DND-41 (cell line): ENCODE data around the gene CDC16.

Source experiments
- ATAC-seq: fragments of 200-7000 bp; cut with Tn5 transposase; 3 replicates; pipeline ENCODE4 v1.9.1; 2021; ENCODE audit warnings: low read depth; ENCODE audit not compliant: insufficient read depth
- DNase-seq: peaks from one replicate; pipeline ENCODE4 v3.0.0-alpha.2; 2020
- H2AFZ ChIP-seq: 2 replicates; pipeline ENCODE4 v1.6.0; 2012; ENCODE audit warnings: low read depth, low read length
- H3K27ac ChIP-seq: 2 replicates; pipeline ENCODE4 v1.5.1; 2012; ENCODE audit warnings: low read length, inconsistent platforms
- H3K27me3 ChIP-seq: fragments of 200-600 bp; sonication (generic); 2 replicates; pipeline ENCODE4 v1.6.0; 2012; ENCODE audit warnings: low read length, mild to moderate bottlenecking, inconsistent platforms; ENCODE audit not compliant: insufficient read depth, poor library complexity
- H3K36me3 ChIP-seq: 2 replicates; pipeline ENCODE4 v1.5.1; 2012; ENCODE audit warnings: low read length, inconsistent platforms; ENCODE audit not compliant: insufficient read depth
- H3K4me1 ChIP-seq: 2 replicates; pipeline ENCODE4 v1.5.1; 2012; ENCODE audit warnings: mild to moderate bottlenecking, low read length; ENCODE audit not compliant: insufficient read depth
- H3K4me2 ChIP-seq: 2 replicates; pipeline ENCODE4 v1.6.0; 2012; ENCODE audit warnings: mild to moderate bottlenecking, moderate library complexity, low read length, inconsistent platforms; ENCODE audit not compliant: insufficient read depth
- H3K4me3 ChIP-seq, 2 experiments: fragments of 200-600 bp in 1 of 2; shearing (Covaris generic) in 1 of 2; 2 replicates each; pipeline ENCODE4 v1.5.1; 2012 to 2016; ENCODE audit warnings: inconsistent platforms in 2 of 2, low read length in 2 of 2, mild to moderate bottlenecking in 2 of 2, low read depth in 1 of 2, moderate library complexity in 1 of 2
- H3K79me2 ChIP-seq: 2 replicates; pipeline ENCODE4 v1.6.0; 2012; ENCODE audit warnings: low read length, inconsistent platforms; ENCODE audit not compliant: insufficient read depth
- H3K9ac ChIP-seq: 2 replicates; pipeline ENCODE4 v1.6.0; 2012; ENCODE audit warnings: low read depth, mild to moderate bottlenecking, inconsistent platforms, low read length, moderate library complexity
- H3K9me3 ChIP-seq: 2 replicates; pipeline ENCODE4 v1.5.1; 2012; ENCODE audit warnings: low read length, moderate library complexity, mild to moderate bottlenecking, inconsistent platforms; ENCODE audit not compliant: insufficient read depth, severe bottlenecking
- H4K20me1 ChIP-seq: 2 replicates; pipeline ENCODE4 v1.6.0; 2012; ENCODE audit warnings: low read length; ENCODE audit not compliant: insufficient read depth
- CTCF ChIP-seq: IDR thresholded peaks from 2 replicates; pipeline ENCODE4 v1.5.1; 2012; ENCODE audit warnings: borderline replicate concordance, low read length, moderate library complexity, mild to moderate bottlenecking; ENCODE audit not compliant: poor library complexity, severe bottlenecking; ENCODE audit errors: extremely low read depth
- EZH2 ChIP-seq: IDR thresholded peaks from 3 replicates; pipeline ENCODE4 v1.6.1; 2012; ENCODE audit warnings: borderline replicate concordance, low read depth, mild to moderate bottlenecking, moderate library complexity, low read length, inconsistent platforms; ENCODE audit not compliant: severe bottlenecking

CDC16 gene

GRCh38 chr13:114283576-114283975 lies 48.9 kb downstream of the CDC16 start:
- no peak overlapping the region; a peak in 1 of 4 replicates for H3K4me3 ChIP-seq
- H3K4me1 ChIP-seq, result peaks cover 38% of the 10 kb centered on the region

GRCh38 chr13:114284680-114285079 lies 50.0 kb downstream of the CDC16 start:
- ATAC-seq (no peak), DNase-seq (no peak)
- H4K20me1 ChIP-seq, result peaks cover 9% of the 10 kb centered on the region; the same call in 1 of the 2 replicates
- no peak overlapping the region for H3K4me3 ChIP-seq
- H2AFZ ChIP-seq, result no peak overlapping the region
- peaks cover 60% of the 10 kb centered on the region for H3K36me3 ChIP-seq
- no peak overlapping the region for H3K9ac ChIP-seq
- peak overlapping the region; percentile 18; the same call in 1 of the 2 replicates for H3K27ac ChIP-seq
- H3K27me3 ChIP-seq, result no peaks in the 10 kb centered on the region
- H3K4me2 ChIP-seq, result no peak overlapping the region
- H3K4me1 ChIP-seq, result peaks cover 32% of the 10 kb centered on the region
- no peaks in the 10 kb centered on the region for H3K9me3 ChIP-seq
- TF ChIP-seq CTCF (no peak), EZH2 (no peak)
- H3K79me2 ChIP-seq, result peaks cover 49% of the 10 kb centered on the region

More at GRCh38 chr13:114283576-114283975, 48.9 kb downstream of the CDC16 start:
- H3K9ac ChIP-seq, result no peak overlapping the region; the same call in 1 of the 2 replicates
- H3K9me3 ChIP-seq, result no peaks in the 10 kb centered on the region
- H3K4me2 ChIP-seq, result peak overlapping the region; percentile 76
- H3K27me3 ChIP-seq, result no peaks in the 10 kb centered on the region
- peaks cover 6% of the 10 kb centered on the region; the same call in 1 of the 2 replicates for H4K20me1 ChIP-seq
- no peak overlapping the region for H2AFZ ChIP-seq
- ATAC-seq (no peak), DNase-seq (no peak)
- peaks cover 54% of the 10 kb centered on the region for H3K36me3 ChIP-seq
- no peak for TF ChIP-seq CTCF
- no peak for TF ChIP-seq EZH2
- H3K79me2 ChIP-seq, result peaks cover 42% of the 10 kb centered on the region
- H3K27ac ChIP-seq, result no peak overlapping the region

- peaks cover 53% of the 10 kb centered on the region for H3K79me2 ChIP-seq
- no peak overlapping the region for H3K4me2 ChIP-seq
Observed at GRCh38 chr13:114285166-114285808, 50.6 kb downstream of the CDC16 start.

More at GRCh38 chr13:114285166-114285808, 50.6 kb downstream of the CDC16 start:
- H3K36me3 ChIP-seq, result peaks cover 67% of the 10 kb centered on the region
- DNase-seq (no peak), ATAC-seq (no peak)
- H3K27me3 ChIP-seq, result no peaks in the 10 kb centered on the region
- H3K9ac ChIP-seq, result no peak overlapping the region
- peaks cover 26% of the 10 kb centered on the region for H3K4me1 ChIP-seq
- no peak overlapping the region for H3K4me3 ChIP-seq
- peak overlapping the region; percentile 18; the same call in 1 of the 2 replicates for H3K27ac ChIP-seq
- no peak for TF ChIP-seq CTCF
- no peak for TF ChIP-seq EZH2
- H3K9me3 ChIP-seq, result no peaks in the 10 kb centered on the region
- no peak overlapping the region for H2AFZ ChIP-seq
- H4K20me1 ChIP-seq, result peaks cover 15% of the 10 kb centered on the region; the same call in 1 of the 2 replicates
